ENCODE results near the gene KDM4D. TPM values are rescaled to one million over a fixed set of nuclear protein-coding genes. Genes with fewer than 3 reads are reported as not detected.

KDM4D gene
- polyA plus RNA-seq, 1 of the 3 experiments (the other 2 are of a cell fraction): 1.2 TPM

DNA sequence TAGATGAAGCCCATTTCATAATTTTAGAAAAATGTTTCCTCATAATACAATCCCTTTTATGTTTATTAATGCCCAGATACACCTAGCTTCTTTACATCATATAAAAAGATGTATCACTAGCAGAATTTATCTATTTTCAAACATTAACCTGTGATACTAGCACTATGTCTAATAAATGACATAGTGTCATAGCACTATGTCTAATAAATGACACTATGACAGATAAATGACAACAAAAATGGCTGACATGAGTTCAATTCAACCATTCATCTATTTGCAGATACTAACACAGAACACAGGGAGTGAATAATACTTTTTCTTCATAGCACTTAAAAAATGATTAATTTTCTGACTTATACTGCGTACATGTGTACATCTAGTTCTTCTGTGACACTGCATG is 32.1 kb downstream of the KDM4D start:
- no peaks in the 10 kb centered on the region; the same call in 1 of the 2 replicates for H3K27me3 ChIP-seq (ENCODE audit: insufficient read depth)
- no peak overlapping the region for H3K27ac ChIP-seq (ENCODE audit: low read depth in 2 of 2, low read length in 1 of 2)
- no peaks in the 10 kb centered on the region for H3K36me3 ChIP-seq (replicated peaks in 1 of 2; ENCODE audit: control insufficient read depth in 1 of 2, insufficient read depth in 2 of 2, low read length in 1 of 2)
- no peak overlapping the region for H3K4me2 ChIP-seq
- no peak for DNase-seq
- H3K9ac ChIP-seq: no peak overlapping the region
- H3F3A ChIP-seq (replicated peaks; ENCODE audit: insufficient read depth): no peaks in the 10 kb centered on the region
- no peaks in the 10 kb centered on the region for H4K20me1 ChIP-seq (ENCODE audit: insufficient read depth)
- no peaks in the 10 kb centered on the region for H3K79me2 ChIP-seq (ENCODE audit: insufficient read depth)
- TF ChIP-seq FOSL2 (IDR thresholded peaks at IDR 0.05; ENCODE audit: borderline replicate concordance, low read depth): no peak
- no peaks in the 10 kb centered on the region for H3K4me1 ChIP-seq (ENCODE audit: control insufficient read depth in 1 of 2, insufficient read depth in 2 of 2, low read depth in 1 of 2, low read length in 1 of 2)
- POLR2A ChIA-PET: no interaction called here
- no peak overlapping the region for H3K4me3 ChIP-seq (ENCODE audit: low read depth in 2 of 2, low read length in 1 of 2)
- no peaks in the 10 kb centered on the region for H3K9me2 ChIP-seq
- no peak overlapping the region for H2AFZ ChIP-seq (ENCODE audit: low read depth)
- WGBS (ENCODE audit: low lambda C conversion rate): 28% methylated on average over 1 of the region's 1 CpG
- peaks cover 7% of the 10 kb centered on the region; the same call in 1 of the 2 replicates for H3K9me3 ChIP-seq
- CTCF ChIA-PET: no interaction called here

DNA sequence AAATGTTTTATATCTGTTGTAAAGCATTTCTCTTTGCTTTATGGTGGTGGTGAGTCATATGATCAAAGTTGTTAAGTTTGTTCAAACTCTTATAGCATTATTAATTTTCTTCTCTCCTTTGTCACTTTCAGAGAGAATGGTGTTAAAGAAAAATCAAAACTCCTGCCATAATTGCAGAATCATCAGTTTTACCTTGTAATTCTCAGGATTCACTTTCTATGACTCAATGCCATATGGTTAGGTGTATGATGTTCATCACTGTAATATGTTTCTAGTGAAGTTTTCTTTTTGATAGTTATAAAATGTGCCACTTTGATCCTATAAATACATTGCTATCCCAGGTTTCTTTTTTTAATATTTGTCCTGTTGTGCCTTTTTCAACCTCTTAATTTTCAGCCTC is 37.9 kb downstream of the KDM4D start:
- Histone ChIP-seq H3K27me3 (ENCODE audit: insufficient read depth) (no peaks in the 10 kb centered on the region; the same call in 1 of the 2 replicates), H3K4me1 (ENCODE audit: control insufficient read depth in 1 of 2, insufficient read depth in 2 of 2, low read depth in 1 of 2, low read length in 1 of 2) (no peaks in the 10 kb centered on the region), H3K36me3 (replicated peaks in 1 of 2; ENCODE audit: control insufficient read depth in 1 of 2, insufficient read depth in 2 of 2, low read length in 1 of 2) (no peaks in the 10 kb centered on the region), H3K4me2 (no peak overlapping the region), H2AFZ (ENCODE audit: low read depth) (no peak overlapping the region), H4K20me1 (ENCODE audit: insufficient read depth) (no peaks in the 10 kb centered on the region), H3K79me2 (ENCODE audit: insufficient read depth) (no peaks in the 10 kb centered on the region), H3K9ac (no peak overlapping the region), H3K4me3 (ENCODE audit: low read depth in 2 of 2, low read length in 1 of 2) (no peak overlapping the region), H3K27ac (ENCODE audit: low read depth in 2 of 2, low read length in 1 of 2) (no peak overlapping the region), H3K9me2 (no peaks in the 10 kb centered on the region), H3K9me3 (peaks cover 7% of the 10 kb centered on the region; the same call in 1 of the 2 replicates), H3F3A (replicated peaks; ENCODE audit: insufficient read depth) (no peaks in the 10 kb centered on the region)
- ChIA-PET POLR2A (no interaction called here), CTCF (interaction anchor here (0.7 kb wide), 1 partner anchor 29 kb away, joined by 3 read pairs; no protein-coding TSS in a partner anchor)
- DNase-seq: no peak
- no peak for TF ChIP-seq ELF1 (IDR thresholded peaks at IDR 0.05)
- no peak for TF ChIP-seq SMC3 (IDR thresholded peaks at IDR 0.05; ENCODE audit: low read depth, low read length)
- no peak for TF ChIP-seq JUND (IDR thresholded peaks at IDR 0.05)
- TF ChIP-seq SIN3A (IDR thresholded peaks at IDR 0.05; ENCODE audit: borderline replicate concordance, low read depth, low read length): no peak
- TF ChIP-seq FOXJ3 (CRISPR knock-in tag; IDR thresholded peaks at IDR 0.05): no peak
- TF ChIP-seq NRF1 (IDR thresholded peaks at IDR 0.05; ENCODE audit: low read depth, low read length): no peak
- no peak for TF ChIP-seq NFIC (IDR thresholded peaks at IDR 0.05; ENCODE audit: borderline replicate concordance)
- TF ChIP-seq GATA2 (CRISPR knock-in tag; IDR thresholded peaks at IDR 0.05): no peak
- no peak for TF ChIP-seq RAD21 (IDR thresholded peaks at IDR 0.05; ENCODE audit: low read length)
- no peak for TF ChIP-seq MEF2A (IDR thresholded peaks at IDR 0.05; ENCODE audit: borderline replicate concordance, low read depth)

DNA sequence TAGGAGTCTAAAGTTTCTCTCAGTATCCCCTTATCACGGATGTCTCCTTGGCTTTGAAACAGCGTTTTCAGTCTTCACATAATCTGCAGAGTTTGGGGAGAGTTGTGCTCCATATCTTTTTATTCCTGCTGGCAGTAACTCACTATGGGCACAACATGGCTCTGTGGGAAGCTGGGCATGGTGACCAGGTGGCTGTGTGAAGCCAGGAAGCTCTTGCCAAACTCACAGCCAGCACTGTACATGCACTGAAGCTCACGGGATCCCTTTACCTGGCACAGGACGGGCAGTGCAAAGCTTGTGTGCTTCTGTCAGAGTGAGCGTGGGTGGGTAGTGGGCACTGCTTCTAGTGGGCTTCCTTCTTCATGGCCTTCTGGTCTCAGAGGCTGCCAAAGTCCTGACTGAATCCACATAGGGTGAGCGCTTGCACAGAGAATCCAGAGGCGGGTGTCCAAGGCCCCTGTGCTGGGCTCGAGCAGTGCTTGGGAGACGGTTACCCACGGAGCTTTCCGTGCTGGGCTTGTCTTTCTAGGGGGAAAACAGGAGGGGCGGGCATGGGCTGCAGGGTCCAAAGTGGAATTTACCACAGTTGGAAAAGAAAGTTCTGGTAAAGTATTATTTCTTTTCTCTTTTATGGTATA is 40.8 kb downstream of the KDM4D start:
- no peaks in the 10 kb centered on the region for H3K36me3 ChIP-seq (replicated peaks in 1 of 2; ENCODE audit: control insufficient read depth in 1 of 2, insufficient read depth in 2 of 2, low read length in 1 of 2)
- H3K4me2 ChIP-seq: no peak overlapping the region
- DNase-seq: no peak
- no peaks in the 10 kb centered on the region for H3K9me2 ChIP-seq
- H3K9me3 ChIP-seq: no peaks in the 10 kb centered on the region
- TF ChIP-seq MXI1 (IDR thresholded peaks at IDR 0.05; ENCODE audit: low read depth, low read length) (no peak), EZH2phosphoT487 (IDR thresholded peaks at IDR 0.05; ENCODE audit: borderline replicate concordance, low read depth) (no peak)
- TF ChIP-seq, protein P1, sequence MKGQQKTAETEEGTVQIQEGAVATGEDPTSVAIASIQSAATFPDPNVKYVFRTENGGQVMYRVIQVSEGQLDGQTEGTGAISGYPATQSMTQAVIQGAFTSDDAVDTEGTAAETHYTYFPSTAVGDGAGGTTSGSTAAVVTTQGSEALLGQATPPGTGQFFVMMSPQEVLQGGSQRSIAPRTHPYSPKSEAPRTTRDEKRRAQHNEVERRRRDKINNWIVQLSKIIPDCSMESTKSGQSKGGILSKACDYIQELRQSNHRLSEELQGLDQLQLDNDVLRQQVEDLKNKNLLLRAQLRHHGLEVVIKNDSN (IDR thresholded peaks at IDR 0.05; ENCODE audit: borderline replicate concordance, low read depth): no peak
- TF ChIP-seq, protein P2, sequence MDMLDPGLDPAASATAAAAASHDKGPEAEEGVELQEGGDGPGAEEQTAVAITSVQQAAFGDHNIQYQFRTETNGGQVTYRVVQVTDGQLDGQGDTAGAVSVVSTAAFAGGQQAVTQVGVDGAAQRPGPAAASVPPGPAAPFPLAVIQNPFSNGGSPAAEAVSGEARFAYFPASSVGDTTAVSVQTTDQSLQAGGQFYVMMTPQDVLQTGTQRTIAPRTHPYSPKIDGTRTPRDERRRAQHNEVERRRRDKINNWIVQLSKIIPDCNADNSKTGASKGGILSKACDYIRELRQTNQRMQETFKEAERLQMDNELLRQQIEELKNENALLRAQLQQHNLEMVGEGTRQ (IDR thresholded peaks at IDR 0.05; ENCODE audit: borderline replicate concordance, low read depth, low read length): no peak
- WGBS (ENCODE audit: low lambda C conversion rate): 59% methylated on average over 8 of the region's 12 CpGs
- no peaks in the 10 kb centered on the region for H4K20me1 ChIP-seq (ENCODE audit: insufficient read depth)
- ChIA-PET POLR2A (no interaction called here), CTCF (no interaction called here)
- H3K27ac ChIP-seq (ENCODE audit: low read depth in 2 of 2, low read length in 1 of 2): no peak overlapping the region
- H3K9ac ChIP-seq: no peak overlapping the region
- H2AFZ ChIP-seq (ENCODE audit: low read depth): no peak overlapping the region
- H3K27me3 ChIP-seq (ENCODE audit: insufficient read depth): no peaks in the 10 kb centered on the region; the same call in 1 of the 2 replicates
- no peaks in the 10 kb centered on the region for H3K4me1 ChIP-seq (ENCODE audit: control insufficient read depth in 1 of 2, insufficient read depth in 2 of 2, low read depth in 1 of 2, low read length in 1 of 2)
- no peaks in the 10 kb centered on the region for H3F3A ChIP-seq (replicated peaks; ENCODE audit: insufficient read depth)
- no peak overlapping the region for H3K4me3 ChIP-seq (ENCODE audit: low read depth in 2 of 2, low read length in 1 of 2)
- H3K79me2 ChIP-seq (ENCODE audit: insufficient read depth): no peaks in the 10 kb centered on the region

Measured in SK-N-SH (cell line).